Mesenchymal stem cell (in vitro differentiated cells and primary cell): ENCODE results near the gene SSBP2.
A peak's percentile ranks its signal among the peaks of the same experiment; 100 is the strongest.

ENCODE experiments used
- DNase-seq: peaks from one replicate; pipeline ENCODE4 v3.0.0-alpha.2; 2013
- H2AFZ ChIP-seq: one replicate; pipeline ENCODE4 v1.6.1; 2013; ENCODE audit warnings: low read depth, mild to moderate bottlenecking, control low read depth, inconsistent platforms, low read length, moderate library complexity
- H2AK5ac ChIP-seq: 2 replicates; pipeline ENCODE4 v1.6.1; 2013; ENCODE audit warnings: low read length, moderate library complexity, mild to moderate bottlenecking, inconsistent platforms; ENCODE audit not compliant: severe bottlenecking
- H2BK120ac ChIP-seq: one replicate; pipeline ENCODE4 v1.6.1; 2013; ENCODE audit warnings: low read depth, mild to moderate bottlenecking, inconsistent platforms, low read length, moderate library complexity
- H2BK12ac ChIP-seq, 2 experiments: one replicate each; pipeline ENCODE4 v1.6.1; 2013; ENCODE audit warnings: inconsistent platforms in 2 of 2, low read length in 2 of 2, mild to moderate bottlenecking in 2 of 2, moderate library complexity in 2 of 2, control low read depth in 1 of 2
- H2BK15ac ChIP-seq: one replicate; pipeline ENCODE4 v1.6.1; 2013; ENCODE audit warnings: mild to moderate bottlenecking, low read depth, inconsistent platforms; ENCODE audit not compliant: poor library complexity, severe bottlenecking
- H2BK5ac ChIP-seq: 2 replicates; pipeline ENCODE4 v1.6.1; 2013; ENCODE audit warnings: low read depth, mild to moderate bottlenecking, low read length, control low read depth, inconsistent platforms; ENCODE audit not compliant: poor library complexity, severe bottlenecking
- H3K14ac ChIP-seq, 2 experiments: one replicate each; pipeline ENCODE4 v1.6.1; 2013; ENCODE audit warnings: inconsistent platforms in 2 of 2, low read length in 2 of 2, control low read depth in 1 of 2, mild to moderate bottlenecking in 1 of 2, moderate library complexity in 1 of 2
- H3K18ac ChIP-seq, 2 experiments: one replicate each; pipeline ENCODE4 v1.6.1; 2013; ENCODE audit warnings: inconsistent platforms in 2 of 2, low read length in 2 of 2, control low read depth in 1 of 2, low read depth in 1 of 2, mild to moderate bottlenecking in 1 of 2
- H3K23ac ChIP-seq, 2 experiments: one replicate each; pipeline ENCODE4 v1.6.1; 2013; ENCODE audit warnings: inconsistent platforms in 2 of 2, low read length in 2 of 2, mild to moderate bottlenecking in 2 of 2, moderate library complexity in 2 of 2, control low read depth in 1 of 2
- H3K27ac ChIP-seq: 2 replicates; pipeline ENCODE4 v1.5.1; 2013; ENCODE audit warnings: mild to moderate bottlenecking, moderate library complexity, low read length, control low read depth, inconsistent platforms; ENCODE audit not compliant: poor library complexity, severe bottlenecking
- H3K27me3 ChIP-seq, 2 experiments: 2 replicates each; pipeline versions ENCODE4 v1.6.1 to v1.7.0; 2013; ENCODE audit warnings: low read length in 2 of 2, mild to moderate bottlenecking in 2 of 2, moderate library complexity in 2 of 2, control low read depth in 1 of 2, inconsistent platforms in 1 of 2; ENCODE audit not compliant: control insufficient read depth in 1 of 2, insufficient read depth in 1 of 2
- H3K36me3 ChIP-seq, 2 experiments: 2 replicates each; pipeline versions ENCODE4 v1.6.1 to v1.7.0; 2013; ENCODE audit warnings: low read length in 2 of 2, control low read depth in 1 of 2, inconsistent platforms in 1 of 2, low read depth in 1 of 2, mild to moderate bottlenecking in 1 of 2; ENCODE audit not compliant: insufficient read depth in 2 of 2, control insufficient read depth in 1 of 2
- H3K4ac ChIP-seq, 2 experiments: one replicate each; pipeline ENCODE4 v1.6.1; 2013; ENCODE audit warnings: inconsistent platforms in 2 of 2, low read length in 2 of 2, mild to moderate bottlenecking in 2 of 2, moderate library complexity in 2 of 2, control low read depth in 1 of 2, low read depth in 1 of 2
- H3K4me1 ChIP-seq: 2 replicates; pipeline ENCODE4 v1.6.1; 2013; ENCODE audit warnings: low read depth, low read length, control low read depth; ENCODE audit not compliant: control insufficient read depth, insufficient read depth
- H3K4me2 ChIP-seq: 2 replicates; pipeline ENCODE4 v1.6.1; 2013; ENCODE audit warnings: low read length, mild to moderate bottlenecking, inconsistent platforms; ENCODE audit not compliant: poor library complexity, severe bottlenecking
- H3K4me3 ChIP-seq, 2 experiments: 2 replicates each; pipeline versions ENCODE4 v1.5.1 to v1.7.0; 2013; ENCODE audit warnings: low read length in 2 of 2, mild to moderate bottlenecking in 2 of 2, control low read depth in 1 of 2, low read depth in 1 of 2; ENCODE audit not compliant: insufficient read depth in 1 of 2
- H3K79me1 ChIP-seq: replicated peaks from 2 replicates; pipeline ENCODE4 v1.6.1; 2013; ENCODE audit warnings: mild to moderate bottlenecking, control low read depth, low read length, inconsistent platforms; ENCODE audit not compliant: poor library complexity, severe bottlenecking
- H3K9ac ChIP-seq: 2 replicates; pipeline ENCODE4 v1.7.0; 2013; ENCODE audit warnings: mild to moderate bottlenecking, low read length, moderate library complexity
- H3K9me3 ChIP-seq: 2 replicates; pipeline ENCODE4 v1.7.0; 2013; ENCODE audit warnings: mild to moderate bottlenecking, low read length; ENCODE audit not compliant: control insufficient read depth
- H4K8ac ChIP-seq: one replicate; pipeline ENCODE4 v1.6.1; 2013; ENCODE audit warnings: inconsistent platforms, mild to moderate bottlenecking, low read length, moderate library complexity
- H4K91ac ChIP-seq: one replicate; pipeline ENCODE4 v1.6.1; 2013; ENCODE audit warnings: mild to moderate bottlenecking, low read length, inconsistent platforms
- WGBS: methylation state at CpG from one replicate; pipeline ENCODE4 v1.1.7; 2013; ENCODE audit warnings: mixed read lengths; 5-methylcytosine and 5-hydroxymethylcytosine counted together

SSBP2 gene

DNA sequence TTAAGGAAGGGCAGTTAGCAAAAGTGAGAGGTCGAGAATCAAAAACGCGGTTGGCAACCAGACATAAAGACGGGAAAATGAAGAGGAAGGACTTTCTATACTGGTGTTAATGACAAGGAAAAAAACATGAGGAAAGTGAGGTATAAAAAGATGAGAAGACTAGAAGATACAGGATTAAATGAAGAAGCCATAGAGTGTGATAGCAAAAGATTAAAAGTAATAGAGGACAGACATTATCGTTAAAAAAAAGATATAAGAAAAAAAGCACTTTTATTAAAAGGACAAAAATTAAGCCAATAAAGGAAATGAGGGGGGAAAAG is 1.7 kb upstream of the SSBP2 start:
- Histone ChIP-seq H3K9ac (no peak overlapping the region), H2BK15ac (no peak overlapping the region), H2BK120ac (no peak overlapping the region), H3K27ac (no peak overlapping the region), H3K9me3 (no peaks in the 10 kb centered on the region), H3K14ac (no peak overlapping the region), H2AFZ (no peak overlapping the region), H3K36me3 (no peaks in the 10 kb centered on the region), H3K4me2 (no peak overlapping the region), H3K4me3 (no peak overlapping the region), H2BK12ac (no peak overlapping the region), H3K79me1 (peaks cover 2% of the 10 kb centered on the region), H2BK5ac (no peak overlapping the region), H3K27me3 (no peaks in the 10 kb centered on the region), H3K23ac (no peak overlapping the region), H2AK5ac (no peak overlapping the region), H3K18ac (no peak overlapping the region), H3K4ac (no peak overlapping the region), H4K91ac (no peak overlapping the region), H4K8ac (no peak overlapping the region), H3K4me1 (peaks cover 4% of the 10 kb centered on the region)
- WGBS = 92% methylated on average over 4 of the region's 5 CpGs
- DNase-seq = no peak

DNA sequence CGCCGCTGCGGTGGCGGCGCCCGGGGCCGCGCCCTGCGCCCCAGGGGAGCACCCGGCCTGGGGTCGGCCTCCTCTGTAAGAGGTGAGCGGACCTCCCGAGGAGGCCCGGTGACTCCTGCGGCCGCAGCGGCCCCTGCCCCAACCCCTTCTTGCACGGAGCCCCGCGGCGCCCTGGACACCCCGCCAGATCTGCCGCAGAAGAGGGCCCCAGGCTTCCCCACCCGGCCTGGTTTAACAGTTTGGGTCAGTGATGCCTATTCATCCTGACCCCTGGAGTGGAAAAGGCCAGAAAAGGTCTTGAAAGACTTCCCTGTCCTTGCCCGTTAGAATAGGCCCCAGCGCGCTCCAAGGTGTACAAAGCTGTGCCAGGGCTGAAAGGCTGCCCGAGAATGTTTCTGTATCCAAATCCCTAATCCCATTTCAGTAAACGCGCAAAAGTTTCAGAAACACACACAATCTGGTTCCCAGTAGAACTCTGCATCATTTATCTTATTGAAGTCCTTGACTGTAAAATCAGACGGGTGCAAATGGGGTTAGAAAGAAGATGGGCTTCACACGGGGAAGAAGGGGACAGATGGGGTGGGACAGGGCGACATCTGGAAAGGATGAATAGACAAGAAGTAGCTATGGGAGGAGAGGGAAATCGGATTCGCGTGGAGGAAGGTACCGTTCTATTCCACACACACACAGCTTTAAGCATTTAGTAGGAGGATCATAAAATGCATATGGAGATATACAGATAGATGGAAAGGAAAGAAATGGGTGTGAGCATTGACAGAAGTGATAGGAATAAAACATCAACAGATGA is 1.1 kb upstream of the SSBP2 start:
- WGBS = 13% methylated on average over 30 of the region's 37 CpGs
- Histone ChIP-seq H3K36me3 (no peaks in the 10 kb centered on the region), H3K9ac (peak overlapping the region; percentile 93), H2BK15ac (peak overlapping the region; percentile 99), H3K4me3 (peak overlapping the region; percentile 60 to 72), H3K79me1 (peaks cover 2% of the 10 kb centered on the region), H4K8ac (peak overlapping the region; percentile 100), H3K9me3 (no peaks in the 10 kb centered on the region), H2AFZ (no peak overlapping the region), H4K91ac (peak overlapping the region; percentile 100), H2BK12ac (peak overlapping the region; percentile 57 to 64), H3K27ac (peak overlapping the region; percentile 59), H2AK5ac (peak overlapping the region; percentile 50), H2BK120ac (peak overlapping the region; percentile 100), H3K23ac (peak overlapping the region in 1 of 2 experiments; percentile 83), H3K18ac (peak overlapping the region; percentile 90 to 98), H3K4me2 (peak overlapping the region; percentile 69), H3K27me3 (no peaks in the 10 kb centered on the region), H3K4me1 (peaks cover 4% of the 10 kb centered on the region), H3K14ac (peak overlapping the region in 1 of 2 experiments; percentile 51), H3K4ac (peak overlapping the region; percentile 97 to 100), H2BK5ac (peak overlapping the region; percentile 93)
- no peak for DNase-seq

DNA sequence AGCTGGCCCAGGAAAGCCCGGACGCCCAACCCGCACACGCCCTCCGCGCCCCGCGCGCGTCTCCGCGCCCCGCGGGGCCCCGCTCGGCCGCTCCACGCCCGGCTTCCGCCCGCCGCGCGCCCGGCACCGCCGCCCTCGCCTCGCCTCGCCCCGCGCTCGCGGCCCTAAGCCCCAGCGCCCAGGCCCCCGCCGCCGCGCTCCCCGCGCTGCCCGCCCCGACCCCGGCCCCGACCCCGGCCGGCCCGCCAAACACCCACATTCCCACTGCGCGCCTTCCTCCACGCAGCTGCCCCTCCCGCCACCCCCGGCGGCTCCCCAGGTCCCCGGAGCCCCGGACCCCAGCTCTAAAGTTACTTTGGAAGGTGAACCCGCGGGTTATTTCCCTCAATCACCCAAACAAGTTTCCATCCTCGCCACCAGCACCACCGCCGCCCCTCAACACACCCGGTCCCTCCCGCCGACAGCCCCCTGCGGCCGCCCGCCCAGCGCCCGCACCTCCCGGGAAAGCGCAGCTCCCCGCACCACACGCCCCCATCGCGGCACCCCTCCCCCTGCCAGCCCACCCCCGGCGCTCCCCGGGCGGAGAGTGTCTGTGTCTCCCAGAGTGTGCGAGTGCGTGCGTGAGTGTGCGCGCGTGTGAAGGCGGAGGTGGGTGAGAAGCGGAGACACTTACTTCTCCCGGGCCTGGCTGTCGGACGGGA is 439 bp downstream of the SSBP2 start:
- Histone ChIP-seq H3K79me1 (peaks cover 3% of the 10 kb centered on the region), H2BK15ac (peak overlapping the region; percentile 93), H3K4me2 (peak overlapping the region; percentile 51), H3K4ac (no peak overlapping the region), H3K14ac (peak overlapping the region in 1 of 2 experiments; percentile 74), H3K9ac (peak overlapping the region; percentile 83), H3K36me3 (no peaks in the 10 kb centered on the region), H3K18ac (peak overlapping the region; percentile 89 to 98), H2BK12ac (peak overlapping the region in 1 of 2 experiments; percentile 83), H2AK5ac (no peak overlapping the region), H3K27me3 (no peaks in the 10 kb centered on the region), H3K9me3 (no peaks in the 10 kb centered on the region), H3K23ac (no peak overlapping the region), H2BK5ac (no peak overlapping the region), H3K4me3 (peak overlapping the region; percentile 85 to 93), H3K27ac (no peak overlapping the region), H4K91ac (no peak overlapping the region), H3K4me1 (peaks cover 4% of the 10 kb centered on the region), H2BK120ac (peak overlapping the region; percentile 73), H2AFZ (peak overlapping the region; percentile 83), H4K8ac (no peak overlapping the region)
- 0% methylated on average over 27 of the region's 90 CpGs for WGBS
- no peak for DNase-seq
